ENCODE results near the gene MPC1. TPM values are rescaled to one million over a fixed set of nuclear protein-coding genes. Genes with fewer than 3 reads are reported as not detected.

MPC1 gene
- 24.1 and 27.7 TPM in 2 replicates for total RNA-seq

- intact Hi-C loops (cut with micrococcal nuclease), result loop anchor here (1.0 to 5.0 kb wide), 10 partner anchors 17 to 1443 kb away; partner anchors contain the start of genes AFDN, CEP43, RPS6KA2 and SFT2D1
Measured at GRCh38 chr6:166382933-166383801, at the start of gene MPC1. TSS of gene MPC1 (minus strand) at chr6:166382940. CDS start at chr6:166382876, 64 bp downstream.

- intact Hi-C loops (cut with micrococcal nuclease), result no loop called here
Measured at GRCh38 chr6:166430269-166430668, 47.5 kb upstream of the MPC1 start.

- intact Hi-C loops (cut with micrococcal nuclease), result no loop called here
Measured at GRCh38 chr6:166424431-166424830, 41.7 kb upstream of the MPC1 start.

- intact Hi-C loops (cut with micrococcal nuclease), result no loop called here
Measured at GRCh38 chr6:166423781-166424180, 41.0 kb upstream of the MPC1 start.

- intact Hi-C loops (cut with micrococcal nuclease), result no loop called here
Measured at GRCh38 chr6:166423051-166423745, 40.5 kb upstream of the MPC1 start.

- intact Hi-C loops (cut with micrococcal nuclease), result no loop called here
Measured at GRCh38 chr6:166422201-166422940, 39.6 kb upstream of the MPC1 start.

- intact Hi-C loops (cut with micrococcal nuclease), result no loop called here
Measured at GRCh38 chr6:166420351-166420750, 37.6 kb upstream of the MPC1 start.

- intact Hi-C loops (cut with micrococcal nuclease), result loop anchor here (2.0 to 10.0 kb wide), 5 partner anchors 79 to 1405 kb away; partner anchors contain the start of genes AFDN and RNASET2
Measured at GRCh38 chr6:166419717-166420116, 37.0 kb upstream of the MPC1 start.

GRCh38 chr6:166419286-166419685 lies 36.5 kb upstream of the MPC1 start:
- intact Hi-C loops (cut with micrococcal nuclease), result loop anchor here (2.0 to 10.0 kb wide), 5 partner anchors 78 to 1406 kb away; partner anchors contain the start of genes AFDN and RNASET2

- intact Hi-C loops (cut with micrococcal nuclease), result loop anchor here (2.0 to 10.0 kb wide), 5 partner anchors 78 to 1406 kb away; partner anchors contain the start of genes AFDN and RNASET2
Measured at GRCh38 chr6:166418691-166419143, 36.0 kb upstream of the MPC1 start.

GRCh38 chr6:166417285-166417691 lies 34.5 kb upstream of the MPC1 start:
- intact Hi-C loops (cut with micrococcal nuclease), result loop anchor here (1.0 to 10.0 kb wide), 8 partner anchors 34 to 1408 kb away; partner anchors contain the start of genes AFDN, RNASET2 and RPS6KA2

- intact Hi-C loops (cut with micrococcal nuclease), result loop anchor here (5.0 to 10.0 kb wide), 4 partner anchors 384 to 1409 kb away; partner anchors contain the start of genes AFDN and RNASET2
Measured at GRCh38 chr6:166415833-166416347, 33.1 kb upstream of the MPC1 start.

- intact Hi-C loops (cut with micrococcal nuclease), result loop anchor here (5.0 to 10.0 kb wide), 4 partner anchors 383 to 1409 kb away; partner anchors contain the start of genes AFDN and RNASET2
Measured at GRCh38 chr6:166415306-166415705, 32.6 kb upstream of the MPC1 start.

- intact Hi-C loops (cut with micrococcal nuclease), result loop anchor here (10.0 kb wide), 1 partner anchor 1411 kb away; the partner anchor contains the start of gene AFDN
Measured at GRCh38 chr6:166413491-166413951, 30.8 kb upstream of the MPC1 start.

- intact Hi-C loops (cut with micrococcal nuclease), result loop anchor here (10.0 kb wide), 1 partner anchor 1412 kb away; the partner anchor contains the start of gene AFDN
Measured at GRCh38 chr6:166412911-166413384, 30.2 kb upstream of the MPC1 start.

GRCh38 chr6:166412156-166412910 lies 29.6 kb upstream of the MPC1 start:
- intact Hi-C loops (cut with micrococcal nuclease), result loop anchor here (10.0 kb wide), 1 partner anchor 1412 kb away; the partner anchor contains the start of gene AFDN

- intact Hi-C loops (cut with micrococcal nuclease), result loop anchor here (1.0 to 10.0 kb wide), 2 partner anchors 8 to 1413 kb away; partner anchors contain the start of gene AFDN
Measured at GRCh38 chr6:166411721-166412151, 29.0 kb upstream of the MPC1 start.

GRCh38 chr6:166411271-166411670 lies 28.5 kb upstream of the MPC1 start:
- intact Hi-C loops (cut with micrococcal nuclease), result loop anchor here (1.0 to 10.0 kb wide), 2 partner anchors 8 to 1414 kb away; partner anchors contain the start of gene AFDN

- intact Hi-C loops (cut with micrococcal nuclease), result loop anchor here (10.0 kb wide), 1 partner anchor 1414 kb away; the partner anchor contains the start of gene AFDN
Measured at GRCh38 chr6:166410426-166410935, 27.7 kb upstream of the MPC1 start.
